Spleen (tissue), 11 donors: ENCODE data around the gene XPO6. TPM values are rescaled to one million over a fixed set of nuclear protein-coding genes. Genes with fewer than 3 reads are reported as not detected.

Experiments used
- DNase-seq: peaks from one replicate; pipeline ENCODE4 v3.0.0-alpha.2; 2020
- H3K27ac ChIP-seq, 8 donors: fragments of 200-600 bp; sonication (generic) in 7 of 8; 1 replicate in 4 of 8; 2 replicates in 4 of 8; pipeline versions ENCODE4 v1.5.0 to v1.8.0; 2016 to 2021; ENCODE audit warnings: inconsistent platforms in 4 of 8, mild to moderate bottlenecking in 4 of 8, moderate library complexity in 1 of 8
- H3K27me3 ChIP-seq, 7 donors: fragments of 200-600 bp; sonication (generic) in 6 of 7; replicated peaks in 1 of 7; 1 replicate in 4 of 7; 2 replicates in 3 of 7; pipeline versions ENCODE4 v1.5.0 to v1.8.0; 2016 to 2021; ENCODE audit warnings: inconsistent platforms in 3 of 7, mild to moderate bottlenecking in 1 of 7
- H3K36me3 ChIP-seq, 6 donors: fragments of 200-600 bp; sonication (generic) in 5 of 6; 1 replicate in 4 of 6; 2 replicates in 2 of 6; pipeline versions ENCODE4 v1.5.0 to v1.8.0; 2016 to 2021; ENCODE audit warnings: inconsistent platforms in 2 of 6
- H3K4me1 ChIP-seq, 6 donors: fragments of 200-600 bp; sonication (generic) in 5 of 6; 1 replicate in 3 of 6; 2 replicates in 3 of 6; pipeline versions ENCODE4 v1.5.0 to v1.8.0; 2016 to 2021; ENCODE audit warnings: inconsistent platforms in 3 of 6
- H3K4me3 ChIP-seq, 8 donors: fragments of 200-600 bp; sonication (generic) in 7 of 8; 1 replicate in 4 of 8; 2 replicates in 4 of 8; pipeline versions ENCODE4 v1.5.0 to v1.8.0; 2016 to 2021; ENCODE audit warnings: inconsistent platforms in 4 of 8, mild to moderate bottlenecking in 4 of 8, moderate library complexity in 2 of 8
- H3K9me3 ChIP-seq, 8 donors: fragments of 200-600 bp; sonication (generic) in 7 of 8; 1 replicate in 4 of 8; 2 replicates in 4 of 8; pipeline versions ENCODE4 v1.5.0 to v1.8.0; 2016 to 2021; ENCODE audit warnings: inconsistent platforms in 4 of 8
- POLR2A ChIP-seq, 3 donors: fragments of 450-650 bp; IDR thresholded peaks; one replicate each; pipeline ENCODE4 v1.5.1; 2017; ENCODE audit warnings: antibody characterized with exemption in 3 of 3, mild to moderate bottlenecking in 1 of 3
- POLR2AphosphoS5 ChIP-seq, 3 donors: sonication (generic); formaldehyde crosslinking; IDR thresholded peaks; one replicate each; pipeline ENCODE4 v1.5.1; 2017; ENCODE audit warnings: antibody characterized with exemption in 3 of 3
- WGBS, 5 donors: extraction: QIAGEN DNeasy Blood & Tissue Kit in 3 of 5; methylation state at CpG; one replicate each; pipeline versions ENCODE4 v1.1.5 to v1.1.7; 2013 to 2018; 5-methylcytosine and 5-hydroxymethylcytosine counted together
- intact Hi-C: fragments of 100-400 bp; cut with DNase I; formaldehyde crosslinking; loops from one replicate; pipeline ENCODE4 v1.15.0; 2023; ENCODE audit warnings: low total_unique reads
- polyA plus RNA-seq, 3 donors: library from polyadenylated mRNA; stranded (reverse); fragments of 200-250 nt; gene quantifications; one replicate each; pipeline ENCODE4 v1.2.1, GENCODE V29; 2013
- total RNA-seq, 7 donors: library from RNA; depleted of rRNA in 3 of 7; stranded (reverse); fragments of >200 nt in 3 of 7; fragmentation: NEBNext Ultra II Directional in 4 of 7; extraction: Animal tissue kit (Norgen Biotek cat#: 25700) in 4 of 7; gene quantifications; one replicate each; pipeline versions ENCODE4 v1.1.0 to v1.2.1, GENCODE V29; 2016 to 2021
- TF ChIP-seq, protein P1 (sequence below), 11 experiments: fragments of 200-600 bp in 7 of 11; fragments of 450-650 bp in 4 of 11; sonication (generic) in 4 of 11; IDR thresholded peaks in 8 of 11; conservative IDR thresholded peaks in 3 of 11; 1 replicate in 7 of 11; 2 replicates in 4 of 11; pipeline versions ENCODE4 v1.4.0 to v1.8.0; 2016 to 2021; ENCODE audit warnings: antibody characterized with exemption in 11 of 11, inconsistent platforms in 4 of 11, mild to moderate bottlenecking in 1 of 11
- donor health status: healthy with polysubstance abuse.
- donor health status: DM: no; HTN: no; CAD: no; lungs with moderate emphysema.
- donor health status: DM: no; HTN: no; CAD: no.
- donor health status: Bipolar disorder and iron deficiency.
- donor health status: healthy.
- donor health status: DM: no; HTN: no; CAD: no.
- donor health status: DM: yes; HTN: yes; CAD: no.

Gene XPO6
- total and polyA plus RNA-seq, 10 donors, result 96.9 to 517 (median 302) TPM

DNA sequence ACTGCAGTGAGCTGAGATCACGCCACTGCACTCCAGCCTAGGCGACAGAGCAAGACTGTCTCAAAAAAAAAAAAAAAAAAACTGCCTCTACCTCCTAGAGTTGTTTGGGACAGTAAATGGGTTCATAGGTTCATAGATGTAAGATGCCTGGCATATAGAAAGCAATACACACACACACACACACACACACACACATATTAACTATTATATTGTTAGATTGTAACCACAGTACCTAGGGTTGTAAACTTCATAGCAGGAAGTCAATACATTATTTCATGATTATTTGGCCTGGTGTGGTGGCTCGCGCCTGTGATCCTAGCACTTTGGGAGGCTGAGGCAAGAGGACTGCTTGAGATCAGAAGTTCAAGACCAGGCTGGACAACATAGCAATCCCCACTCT, 5.8 kb downstream of the XPO6 start:
- peak overlapping the region in 1 of 8 donors; percentile 21 for H3K27ac ChIP-seq
- H3K27me3 ChIP-seq, result no peaks in the 10 kb centered on the region
- H3K4me3 ChIP-seq, result no peak overlapping the region
- TF ChIP-seq POLR2A (IDR thresholded peaks at IDR 0.05) (no peak), POLR2AphosphoS5 (IDR thresholded peaks at IDR 0.05) (no peak)
- TF ChIP-seq, protein P1, sequence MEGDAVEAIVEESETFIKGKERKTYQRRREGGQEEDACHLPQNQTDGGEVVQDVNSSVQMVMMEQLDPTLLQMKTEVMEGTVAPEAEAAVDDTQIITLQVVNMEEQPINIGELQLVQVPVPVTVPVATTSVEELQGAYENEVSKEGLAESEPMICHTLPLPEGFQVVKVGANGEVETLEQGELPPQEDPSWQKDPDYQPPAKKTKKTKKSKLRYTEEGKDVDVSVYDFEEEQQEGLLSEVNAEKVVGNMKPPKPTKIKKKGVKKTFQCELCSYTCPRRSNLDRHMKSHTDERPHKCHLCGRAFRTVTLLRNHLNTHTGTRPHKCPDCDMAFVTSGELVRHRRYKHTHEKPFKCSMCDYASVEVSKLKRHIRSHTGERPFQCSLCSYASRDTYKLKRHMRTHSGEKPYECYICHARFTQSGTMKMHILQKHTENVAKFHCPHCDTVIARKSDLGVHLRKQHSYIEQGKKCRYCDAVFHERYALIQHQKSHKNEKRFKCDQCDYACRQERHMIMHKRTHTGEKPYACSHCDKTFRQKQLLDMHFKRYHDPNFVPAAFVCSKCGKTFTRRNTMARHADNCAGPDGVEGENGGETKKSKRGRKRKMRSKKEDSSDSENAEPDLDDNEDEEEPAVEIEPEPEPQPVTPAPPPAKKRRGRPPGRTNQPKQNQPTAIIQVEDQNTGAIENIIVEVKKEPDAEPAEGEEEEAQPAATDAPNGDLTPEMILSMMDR (IDR thresholded peaks at IDR 0.05 in 8 of 11, conservative IDR thresholded peaks at IDR 0.05 in 3 of 11), result no peak
- intact Hi-C loops, result no loop called here
- no peak for DNase-seq
- WGBS, 5 donors, result 93 to 99% (median 98%) methylated on average over 4 of the region's 4 CpGs
- H3K4me1 ChIP-seq, result peaks cover 26 to 100% (median 87%) of the 10 kb centered on the region in 6 donors
- H3K9me3 ChIP-seq, result no peaks in the 10 kb centered on the region
- peaks cover 0 to 90% (median 53%) of the 10 kb centered on the region in 6 donors for H3K36me3 ChIP-seq

- peak overlapping the region in 3 of 8 donors; percentile 45 to 81 (median 69) for H3K27ac ChIP-seq
- peaks cover 28 to 100% (median 84%) of the 10 kb centered on the region in 6 donors for H3K4me1 ChIP-seq
- intact Hi-C loops, result no loop called here
- no peak for DNase-seq
- TF ChIP-seq POLR2AphosphoS5 (IDR thresholded peaks at IDR 0.05), result no peak
- TF ChIP-seq, protein P1 (IDR thresholded peaks at IDR 0.05 in 8 of 11, conservative IDR thresholded peaks at IDR 0.05 in 3 of 11), result no peak
- TF ChIP-seq POLR2A (IDR thresholded peaks at IDR 0.05), result no peak
- H3K36me3 ChIP-seq, result peaks cover 0 to 96% (median 57%) of the 10 kb centered on the region in 6 donors
- 80 to 89% (median 86%) methylated on average over 6 of the region's 6 CpGs for WGBS, 5 donors
- no peak overlapping the region for H3K4me3 ChIP-seq
- H3K27me3 ChIP-seq, result no peaks in the 10 kb centered on the region
- H3K9me3 ChIP-seq, result no peaks in the 10 kb centered on the region
Observed at GRCh38 chr16:28205117-28205899, 6.5 kb downstream of the XPO6 start.

- Histone ChIP-seq H3K4me1 (peaks cover 22 to 100% (median 78%) of the 10 kb centered on the region in 6 donors), H3K27ac (peak overlapping the region in 5 of 8 donors; percentile 29 to 81 (median 45)), H3K4me3 (peak overlapping the region in 1 of 8 donors; percentile 14), H3K27me3 (no peaks in the 10 kb centered on the region), H3K36me3 (peaks cover 0 to 100% (median 57%) of the 10 kb centered on the region in 6 donors), H3K9me3 (no peaks in the 10 kb centered on the region)
- intact Hi-C loops, result no loop called here
- TF ChIP-seq POLR2AphosphoS5 (IDR thresholded peaks at IDR 0.05), result no peak
- TF ChIP-seq POLR2A (IDR thresholded peaks at IDR 0.05), result no peak
- TF ChIP-seq, protein P1 (IDR thresholded peaks at IDR 0.05 in 8 of 11, conservative IDR thresholded peaks at IDR 0.05 in 3 of 11), result no peak
- 87 to 95% (median 90%) methylated on average over 6 of the region's 6 CpGs for WGBS, 5 donors
- no peak for DNase-seq
Observed at GRCh38 chr16:28204622-28205021, 7.1 kb downstream of the XPO6 start.

DNA sequence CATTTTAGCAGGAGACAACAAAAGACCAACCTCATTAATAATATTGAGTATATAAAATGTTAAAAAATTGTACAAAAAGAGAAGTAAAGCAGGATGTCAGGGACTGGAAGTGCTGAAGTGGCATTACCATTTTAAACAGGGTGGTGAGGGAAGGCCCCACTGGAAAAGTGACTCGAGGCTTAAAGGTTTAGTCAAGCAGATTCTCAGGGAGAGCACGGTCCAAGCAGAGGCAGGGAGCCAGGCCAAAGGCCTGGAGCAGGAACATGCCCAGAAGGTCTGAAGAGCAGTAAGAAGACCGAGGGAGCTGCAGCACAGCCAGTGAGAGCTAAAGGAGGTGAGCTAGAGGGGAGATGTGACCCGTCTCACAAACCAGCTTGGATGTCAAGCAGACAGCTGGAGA, 7.6 kb downstream of the XPO6 start:
- H3K4me3 ChIP-seq, result peak overlapping the region in 1 of 8 donors; percentile 14
- no peaks in the 10 kb centered on the region for H3K27me3 ChIP-seq
- H3K4me1 ChIP-seq, result peaks cover 18 to 99% (median 74%) of the 10 kb centered on the region in 6 donors
- no peak for DNase-seq
- intact Hi-C loops, result no loop called here
- peaks cover 0 to 100% (median 57%) of the 10 kb centered on the region in 6 donors for H3K36me3 ChIP-seq
- 70 to 90% (median 79%) methylated on average over 4 of the region's 4 CpGs for WGBS, 5 donors
- H3K9me3 ChIP-seq, result no peaks in the 10 kb centered on the region
- H3K27ac ChIP-seq, result peak overlapping the region in 5 of 8 donors; percentile 29 to 81 (median 45)
- TF ChIP-seq POLR2A (IDR thresholded peaks at IDR 0.05) (no peak), POLR2AphosphoS5 (IDR thresholded peaks at IDR 0.05) (no peak)
- TF ChIP-seq, protein P1 (IDR thresholded peaks at IDR 0.05 in 8 of 11, conservative IDR thresholded peaks at IDR 0.05 in 3 of 11), result no peak
